Loucy (cell line): Measurements from ENCODE around the gene CACNA1C.

Experiments used
- EZH2phosphoT487 ChIP-seq: fragments of 200-600 bp; IDR thresholded peaks from 2 replicates; pipeline ENCODE4 v1.6.1; 2018; ENCODE audit warnings: antibody characterized with exemption, mild to moderate bottlenecking, moderate library complexity, borderline replicate concordance
- TF ChIP-seq, protein P1 (sequence below): fragments of 200-600 bp; sonication (generic); conservative IDR thresholded peaks from 2 replicates; pipeline ENCODE4 v1.5.1; 2014; ENCODE audit warnings: mild to moderate bottlenecking, antibody characterized with exemption, low read length

- TF ChIP-seq, protein P1, sequence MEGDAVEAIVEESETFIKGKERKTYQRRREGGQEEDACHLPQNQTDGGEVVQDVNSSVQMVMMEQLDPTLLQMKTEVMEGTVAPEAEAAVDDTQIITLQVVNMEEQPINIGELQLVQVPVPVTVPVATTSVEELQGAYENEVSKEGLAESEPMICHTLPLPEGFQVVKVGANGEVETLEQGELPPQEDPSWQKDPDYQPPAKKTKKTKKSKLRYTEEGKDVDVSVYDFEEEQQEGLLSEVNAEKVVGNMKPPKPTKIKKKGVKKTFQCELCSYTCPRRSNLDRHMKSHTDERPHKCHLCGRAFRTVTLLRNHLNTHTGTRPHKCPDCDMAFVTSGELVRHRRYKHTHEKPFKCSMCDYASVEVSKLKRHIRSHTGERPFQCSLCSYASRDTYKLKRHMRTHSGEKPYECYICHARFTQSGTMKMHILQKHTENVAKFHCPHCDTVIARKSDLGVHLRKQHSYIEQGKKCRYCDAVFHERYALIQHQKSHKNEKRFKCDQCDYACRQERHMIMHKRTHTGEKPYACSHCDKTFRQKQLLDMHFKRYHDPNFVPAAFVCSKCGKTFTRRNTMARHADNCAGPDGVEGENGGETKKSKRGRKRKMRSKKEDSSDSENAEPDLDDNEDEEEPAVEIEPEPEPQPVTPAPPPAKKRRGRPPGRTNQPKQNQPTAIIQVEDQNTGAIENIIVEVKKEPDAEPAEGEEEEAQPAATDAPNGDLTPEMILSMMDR = no peak
- no peak for TF ChIP-seq EZH2phosphoT487
These were observed 127.4 kb downstream of the CACNA1C start for GRCh38 chr12:2179953-2180736.
